Breast epithelium (tissue), 4 donors: ENCODE results near the gene MAZ. TPM values are rescaled to one million over a fixed set of nuclear protein-coding genes. Genes with fewer than 3 reads are reported as not detected.

Experiments
- DNase-seq, 2 donors: peaks; one replicate each; pipeline ENCODE4 v3.0.0-alpha.2; 2019; ENCODE audit warnings: low spot score in 2 of 2
- H3K27ac ChIP-seq, 2 donors: fragments of 200-600 bp; sonication (generic) in 1 of 2; one replicate each; pipeline ENCODE4 v1.5.1; 2016 to 2019; ENCODE audit warnings: mild to moderate bottlenecking in 1 of 2
- H3K27me3 ChIP-seq, 2 donors: fragments of 200-600 bp; sonication (generic) in 1 of 2; one replicate each; pipeline versions ENCODE4 v1.5.1 to v1.6.0; 2017 to 2019; ENCODE audit warnings: control low read depth in 1 of 2, mild to moderate bottlenecking in 1 of 2
- H3K36me3 ChIP-seq: fragments of 200-600 bp; one replicate; pipeline ENCODE4 v1.5.1; 2019
- H3K4me1 ChIP-seq, 2 donors: fragments of 200-600 bp; sonication (generic); one replicate each; pipeline ENCODE4 v1.5.1; 2016 to 2019; ENCODE audit warnings: control low read depth in 1 of 2
- H3K4me3 ChIP-seq, 3 donors: fragments of 200-600 bp; sonication (generic); 1 replicate in 2 of 3; 2 replicates in 1 of 3; pipeline ENCODE4 v1.5.1; 2016 to 2019; ENCODE audit warnings: mild to moderate bottlenecking in 3 of 3, moderate library complexity in 2 of 3
- H3K9me3 ChIP-seq, 2 donors: fragments of 200-600 bp; sonication (generic) in 1 of 2; one replicate each; pipeline ENCODE4 v1.5.1; 2016 to 2019; ENCODE audit warnings: control low read depth in 1 of 2
- POLR2A ChIP-seq: fragments of 450-650 bp; IDR thresholded peaks from one replicate; pipeline ENCODE4 v1.6.1; 2016; ENCODE audit warnings: antibody characterized with exemption, mild to moderate bottlenecking, moderate library complexity
- POLR2AphosphoS5 ChIP-seq, 3 donors: sonication (generic); formaldehyde crosslinking; IDR thresholded peaks; one replicate each; pipeline ENCODE4 v1.6.1; 2017; ENCODE audit warnings: antibody characterized with exemption in 3 of 3
- intact Hi-C: fragments of 100-400 bp; cut with DNase I; formaldehyde crosslinking; loops from one replicate; pipeline ENCODE4 v1.15.1; 2023; ENCODE audit warnings: low total_unique reads
- total RNA-seq, 3 donors: library from RNA; depleted of rRNA; stranded (reverse); fragments of >200 nt; gene quantifications; one replicate each; pipeline ENCODE4 v1.1.0, GENCODE V29; 2016
- TF ChIP-seq, protein P1 (sequence below), 3 donors: fragments of 450-650 bp; IDR thresholded peaks; one replicate each; pipeline ENCODE4 v1.5.1; 2016 to 2017; ENCODE audit warnings: antibody characterized with exemption in 3 of 3, mild to moderate bottlenecking in 3 of 3, moderate library complexity in 3 of 3

Gene MAZ
- total RNA-seq, 3 donors from 2014 or later, result 49.3 to 61.9 (median 60.0) TPM

DNA sequence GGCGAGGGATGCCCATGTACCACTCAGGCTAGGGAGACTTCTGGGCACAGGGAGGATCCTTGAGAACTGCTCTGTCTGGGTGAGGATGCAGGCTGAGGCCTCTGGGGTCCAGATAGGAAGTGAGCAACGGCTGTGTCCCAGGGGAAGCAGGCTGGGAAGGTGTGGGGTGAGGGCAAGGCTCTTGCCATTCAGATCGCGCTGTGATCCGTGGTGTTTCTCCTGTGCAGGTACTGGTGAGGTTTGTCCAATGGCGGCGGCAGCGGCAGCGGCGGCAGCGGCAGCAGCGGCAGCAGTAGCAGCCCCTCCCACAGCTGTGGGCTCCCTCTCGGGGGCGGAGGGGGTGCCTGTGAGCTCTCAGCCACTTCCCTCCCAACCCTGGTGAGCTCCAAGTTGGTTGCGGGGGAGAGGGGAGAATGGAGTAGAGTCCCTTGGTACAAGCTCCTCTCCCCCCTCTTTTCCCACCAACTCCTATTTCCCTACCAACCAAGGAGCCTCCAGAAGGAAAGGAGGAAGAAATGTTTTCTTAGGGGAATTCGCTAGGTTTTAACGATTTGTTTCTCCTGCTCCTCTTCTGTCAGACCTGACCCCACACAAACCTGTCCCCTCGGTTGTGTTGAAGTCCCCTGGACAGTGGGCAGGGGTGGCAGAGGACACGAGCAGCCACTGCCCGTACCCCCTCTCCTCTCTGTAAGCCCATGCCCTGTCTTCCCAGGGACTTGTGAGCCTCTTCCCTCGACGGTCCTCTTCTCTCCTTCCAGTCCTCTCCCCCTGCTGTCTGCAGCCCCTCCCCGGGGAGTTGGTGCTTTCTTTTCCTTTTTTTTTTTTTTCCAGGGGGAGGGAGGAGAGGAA lies 3.7 kb downstream of the MAZ start:
- Histone ChIP-seq H3K4me3 (no peak overlapping the region), H3K27ac (peak overlapping the region; percentile 89 to 99), H3K9me3 (no peaks in the 10 kb centered on the region), H3K4me1 (peaks cover 8 to 23% of the 10 kb centered on the region in 2 donors), H3K36me3 (no peaks in the 10 kb centered on the region), H3K27me3 (no peaks in the 10 kb centered on the region)
- TF ChIP-seq POLR2A, result no peak
- no peak for TF ChIP-seq POLR2AphosphoS5 (IDR thresholded peaks at IDR 0.05)
- TF ChIP-seq, protein P1, sequence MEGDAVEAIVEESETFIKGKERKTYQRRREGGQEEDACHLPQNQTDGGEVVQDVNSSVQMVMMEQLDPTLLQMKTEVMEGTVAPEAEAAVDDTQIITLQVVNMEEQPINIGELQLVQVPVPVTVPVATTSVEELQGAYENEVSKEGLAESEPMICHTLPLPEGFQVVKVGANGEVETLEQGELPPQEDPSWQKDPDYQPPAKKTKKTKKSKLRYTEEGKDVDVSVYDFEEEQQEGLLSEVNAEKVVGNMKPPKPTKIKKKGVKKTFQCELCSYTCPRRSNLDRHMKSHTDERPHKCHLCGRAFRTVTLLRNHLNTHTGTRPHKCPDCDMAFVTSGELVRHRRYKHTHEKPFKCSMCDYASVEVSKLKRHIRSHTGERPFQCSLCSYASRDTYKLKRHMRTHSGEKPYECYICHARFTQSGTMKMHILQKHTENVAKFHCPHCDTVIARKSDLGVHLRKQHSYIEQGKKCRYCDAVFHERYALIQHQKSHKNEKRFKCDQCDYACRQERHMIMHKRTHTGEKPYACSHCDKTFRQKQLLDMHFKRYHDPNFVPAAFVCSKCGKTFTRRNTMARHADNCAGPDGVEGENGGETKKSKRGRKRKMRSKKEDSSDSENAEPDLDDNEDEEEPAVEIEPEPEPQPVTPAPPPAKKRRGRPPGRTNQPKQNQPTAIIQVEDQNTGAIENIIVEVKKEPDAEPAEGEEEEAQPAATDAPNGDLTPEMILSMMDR (IDR thresholded peaks at IDR 0.05), result no peak
- DNase-seq, result no peak
- intact Hi-C loops, result loop anchor here (10.0 kb wide), 1 partner anchor 55 kb away; the partner anchor contains the start of gene CDIPT

DNA sequence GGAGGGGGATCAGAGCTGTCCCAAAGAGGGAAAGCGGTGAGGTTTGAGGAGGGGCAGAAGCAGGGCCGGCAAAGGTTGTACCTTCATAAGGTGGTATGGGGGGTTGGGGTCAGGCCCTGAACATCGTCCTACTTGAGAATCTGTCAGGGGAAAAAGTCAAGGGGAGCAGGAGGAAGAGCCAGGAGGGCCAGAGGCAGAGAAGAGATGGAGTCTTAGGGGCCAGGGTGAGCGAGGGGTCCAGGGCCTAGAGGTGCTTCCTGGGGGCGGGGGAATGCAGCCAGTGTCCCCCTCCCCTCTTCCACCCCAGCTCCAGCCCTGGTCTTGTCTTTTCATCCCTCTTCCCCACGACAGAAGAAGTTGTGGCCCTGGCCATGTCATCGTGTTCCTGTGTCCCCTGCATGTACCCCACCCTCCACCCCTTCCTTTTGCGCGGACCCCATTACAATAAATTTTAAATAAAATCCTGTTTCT lies 4.4 kb downstream of the MAZ start:
- TF ChIP-seq POLR2AphosphoS5 (IDR thresholded peaks at IDR 0.05), result no peak
- no peak for TF ChIP-seq POLR2A
- TF ChIP-seq, protein P1 (IDR thresholded peaks at IDR 0.05), result no peak
- H3K27me3 ChIP-seq, result no peaks in the 10 kb centered on the region
- peak overlapping the region; percentile 89 to 99 for H3K27ac ChIP-seq
- no peaks in the 10 kb centered on the region for H3K9me3 ChIP-seq
- no peak for DNase-seq
- H3K4me3 ChIP-seq, result peak overlapping the region; percentile 42 to 70 (median 59)
- intact Hi-C loops, result no loop called here
- H3K36me3 ChIP-seq, result no peaks in the 10 kb centered on the region
- H3K4me1 ChIP-seq, result peaks cover 8 to 23% of the 10 kb centered on the region in 2 donors

DNA sequence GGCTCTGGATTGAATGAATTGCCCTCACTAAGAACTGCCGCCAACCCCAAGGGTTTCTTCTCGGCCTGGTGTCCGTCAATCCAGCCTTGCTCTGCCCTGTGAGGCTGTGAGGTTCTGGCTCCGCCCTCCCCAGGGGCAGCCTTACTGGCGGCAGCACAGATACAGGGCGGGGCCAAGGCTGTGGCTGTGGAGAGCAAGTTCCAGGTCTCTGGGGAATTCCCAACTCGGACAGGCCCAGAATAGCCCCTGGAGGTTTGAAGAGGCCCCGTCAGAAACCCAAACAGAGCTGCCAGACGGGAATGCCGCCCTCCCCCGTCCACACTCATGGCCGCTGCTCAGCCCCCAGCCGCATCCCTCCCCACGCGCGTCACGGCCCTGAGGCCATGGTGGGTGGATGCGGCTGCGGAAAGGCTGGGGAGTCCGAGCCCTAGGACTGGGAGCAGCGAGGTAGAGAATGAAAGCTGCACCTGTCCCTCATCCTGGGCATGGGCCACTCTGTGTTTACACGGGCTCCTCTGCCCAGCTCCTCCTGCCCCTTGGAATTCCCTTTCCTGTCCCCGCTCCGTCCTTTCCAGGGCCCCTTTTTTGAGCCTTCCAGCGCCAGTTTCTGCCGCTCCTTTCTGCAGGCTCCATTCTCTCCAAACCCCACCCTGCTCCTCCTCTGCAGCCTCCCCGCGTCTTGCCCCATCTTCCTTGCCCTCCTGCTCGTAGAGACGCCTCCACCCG lies 5.0 kb downstream of the MAZ start:
- intact Hi-C loops, result no loop called here
- peak in 1 of 3 donors; percentile 77 for TF ChIP-seq POLR2AphosphoS5 (IDR thresholded peaks at IDR 0.05)
- TF ChIP-seq, protein P1 (IDR thresholded peaks at IDR 0.05), result no peak
- TF ChIP-seq POLR2A, result no peak
- H3K27me3 ChIP-seq, result no peaks in the 10 kb centered on the region
- no peaks in the 10 kb centered on the region for H3K36me3 ChIP-seq
- DNase-seq, result peak; percentile 92 to 96
- peak overlapping the region; percentile 89 to 99 for H3K27ac ChIP-seq
- H3K9me3 ChIP-seq, result no peaks in the 10 kb centered on the region
- peak overlapping the region; percentile 42 to 70 (median 59) for H3K4me3 ChIP-seq
- H3K4me1 ChIP-seq, result peaks cover 8 to 23% of the 10 kb centered on the region in 2 donors

DNA sequence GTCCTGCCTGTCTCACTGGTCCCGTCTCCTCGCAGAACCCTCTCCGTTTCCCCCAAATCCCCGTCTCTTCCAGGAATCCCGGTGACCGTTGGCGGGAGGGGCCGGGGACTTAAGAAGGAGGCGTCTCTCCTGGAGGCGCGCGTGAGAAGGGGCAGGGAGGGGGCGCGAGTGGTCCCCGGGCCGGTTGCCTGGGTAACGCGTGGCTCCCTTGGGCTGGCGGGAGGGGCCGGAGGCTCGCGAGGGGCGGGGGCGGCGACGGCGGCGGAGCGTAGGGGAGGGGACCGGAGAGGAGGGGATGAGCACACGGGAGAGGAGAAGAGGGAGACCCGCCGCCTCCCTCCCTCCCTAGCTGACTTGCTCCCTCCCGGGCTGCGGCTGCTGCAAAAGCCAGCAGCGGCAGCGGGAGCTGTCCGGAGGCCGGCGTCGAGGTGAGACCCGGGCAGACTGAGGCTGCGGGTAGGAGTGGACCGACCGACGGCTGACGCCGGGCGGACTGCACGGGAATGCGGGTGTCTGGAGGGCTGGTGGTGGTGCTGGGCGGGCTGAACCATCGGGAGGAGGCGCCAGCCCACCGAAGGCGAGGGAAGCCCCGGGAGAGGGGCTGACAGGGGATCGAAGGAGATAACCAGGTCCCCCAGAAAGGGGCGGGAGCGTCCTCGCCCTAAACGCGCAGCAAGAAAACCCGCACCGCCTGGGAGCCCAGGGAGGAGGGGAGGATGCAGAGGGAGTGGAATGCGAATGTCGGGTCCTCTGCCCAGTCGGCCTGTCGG lies 5.8 kb downstream of the MAZ start, which contains the start of gene PRRT2:
Gene PRRT2, plus strand, starts transcription at position 298 of the 770 bp plus-strand sequence. CDS start 862 bp downstream, outside the sequence.
- no peaks in the 10 kb centered on the region for H3K36me3 ChIP-seq

More for the DNA sequence above, 5.8 kb downstream of the MAZ start, which contains the start of gene PRRT2:
- no peaks in the 10 kb centered on the region for H3K9me3 ChIP-seq
- H3K27ac ChIP-seq, result peak within 1 kb of the TSS; percentile 89 to 99
- DNase-seq, result no peak
- H3K27me3 ChIP-seq, result no peaks in the 10 kb centered on the region
- TF ChIP-seq POLR2A, result no peak
- TF ChIP-seq POLR2AphosphoS5 (IDR thresholded peaks at IDR 0.05), result no peak
- TF ChIP-seq, protein P1 (IDR thresholded peaks at IDR 0.05), result no peak
- intact Hi-C loops, result no loop called here
- H3K4me1 ChIP-seq, result peaks cover 8 to 23% of the 10 kb centered on the region in 2 donors
- peak within 1 kb of the TSS; percentile 42 to 70 (median 59) for H3K4me3 ChIP-seq
